ENCODE measurements around the gene CFAP97D1. TPM values are rescaled to one million over a fixed set of nuclear protein-coding genes. Genes with fewer than 3 reads are reported as not detected.

The CFAP97D1 gene
- total and polyA plus RNA-seq, 11 donors, result 0.05 to 0.45 TPM; not detected in 9

GRCh38 chr17:43768943-43769342, 11.3 kb upstream of the CFAP97D1 start:
- H3K4me1 ChIP-seq, result peaks cover 0 to 89% (median 31%) of the 10 kb centered on the region in 12 donors
- 83 to 91% (median 87%) methylated on average over 7 of the region's 7 CpGs for WGBS, 4 donors

GRCh38 chr17:43769426-43769825, 10.8 kb upstream of the CFAP97D1 start:
- 91 to 93% (median 92%) methylated on average over 15 to 16 of the region's 16 CpGs for WGBS, 4 donors
- no peak for DNase-seq
- Histone ChIP-seq H3K36me3 (peaks cover 0 to 93% (median 79%) of the 10 kb centered on the region in 9 donors), H3K4me1 (peaks cover 0 to 90% (median 31%) of the 10 kb centered on the region in 12 donors), H3K27ac (peak overlapping the region in 8 of 12 donors; percentile 20 to 81 (median 58)), H3K9me3 (no peaks in the 10 kb centered on the region), H3K27me3 (no peaks in the 10 kb centered on the region), H3K4me3 (no peak overlapping the region)
- TF ChIP-seq POLR2A (IDR thresholded peaks at IDR 0.05) (no peak), CTCF (IDR thresholded peaks at IDR 0.05) (no peak)
- ATAC-seq, result peak in 3 of 4 donors; percentile 1 to 4 (median 2)
- intact Hi-C loops (cut with DNase I), result loop anchor here in 2 of 10 donors (10.0 kb wide), 1 partner anchor 195 kb away; no protein-coding TSS in a partner anchor

More at GRCh38 chr17:43768943-43769342, 11.3 kb upstream of the CFAP97D1 start:
- peak overlapping the region in 9 of 12 donors; percentile 29 to 81 (median 53) for H3K27ac ChIP-seq
- no peaks in the 10 kb centered on the region for H3K9me3 ChIP-seq
- ATAC-seq (peak in 2 of 4 donors; percentile 4), DNase-seq (no peak)
- intact Hi-C loops (cut with DNase I), result loop anchor here in 2 of 10 donors (10.0 kb wide), 1 partner anchor 194 kb away; no protein-coding TSS in a partner anchor
- peaks cover 0 to 88% (median 76%) of the 10 kb centered on the region in 9 donors for H3K36me3 ChIP-seq
- H3K27me3 ChIP-seq, result no peaks in the 10 kb centered on the region
- H3K4me3 ChIP-seq, result no peak overlapping the region
- TF ChIP-seq POLR2A (IDR thresholded peaks at IDR 0.05), result no peak
- TF ChIP-seq CTCF (IDR thresholded peaks at IDR 0.05), result no peak

GRCh38 chr17:43769859-43770258, 10.4 kb upstream of the CFAP97D1 start:
- peak in 3 of 4 donors; percentile 5 to 21 (median 19) for ATAC-seq

More at GRCh38 chr17:43769859-43770258, 10.4 kb upstream of the CFAP97D1 start:
- Histone ChIP-seq H3K4me3 (no peak overlapping the region), H3K4me1 (peaks cover 0 to 90% (median 33%) of the 10 kb centered on the region in 12 donors), H3K27ac (peak overlapping the region in 7 of 12 donors; percentile 10 to 81 (median 43)), H3K27me3 (no peaks in the 10 kb centered on the region), H3K36me3 (peaks cover 0 to 96% (median 82%) of the 10 kb centered on the region in 9 donors), H3K9me3 (no peaks in the 10 kb centered on the region)
- TF ChIP-seq POLR2A (IDR thresholded peaks at IDR 0.05), result no peak
- TF ChIP-seq CTCF (IDR thresholded peaks at IDR 0.05), result no peak
- 76 to 84% (median 78%) methylated on average over 11 of the region's 11 CpGs for WGBS, 4 donors
- intact Hi-C loops (cut with DNase I), result loop anchor here in 2 of 10 donors (10.0 kb wide), 1 partner anchor 195 kb away; no protein-coding TSS in a partner anchor
- peak in 1 of 5 donors; percentile 35 for DNase-seq
